ENCODE results near the gene SLCO6A1. TPM values are rescaled to one million over a fixed set of nuclear protein-coding genes. Genes with fewer than 3 reads are reported as not detected.

Gene SLCO6A1
- total RNA-seq, 1 experiment from 2014 or later = not detected

DNA sequence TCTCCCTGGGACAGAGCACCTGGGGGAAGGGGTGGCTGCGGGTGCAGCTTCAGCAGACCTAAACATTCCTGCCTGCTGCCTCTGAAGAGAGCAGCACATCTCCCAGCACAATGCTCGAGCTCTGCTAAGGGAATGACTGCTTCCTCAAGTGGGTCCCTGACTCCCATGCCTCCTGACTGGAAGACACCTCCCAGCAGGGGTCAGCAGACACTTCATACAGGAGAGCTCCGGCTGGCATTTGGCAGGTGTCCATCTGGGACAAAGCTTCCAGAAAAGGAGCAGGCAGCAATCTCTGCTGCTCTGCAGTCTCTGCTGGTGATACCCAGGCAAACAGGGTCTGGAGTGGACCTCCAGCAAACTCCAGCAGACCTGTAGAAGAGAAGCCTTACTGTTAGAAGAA, 77.2 kb downstream of the SLCO6A1 start:
- Mint-ChIP-seq H3K4me1 (ENCODE audit: insufficient read depth, unreplicated experiment) (no peaks in the 10 kb centered on the region), H3K36me3 (ENCODE audit: insufficient read depth, unreplicated experiment) (no peaks in the 10 kb centered on the region), H3K9me3 (ENCODE audit: unreplicated experiment) (peaks cover 15% of the 10 kb centered on the region), H3K27me3 (ENCODE audit: insufficient read depth, unreplicated experiment) (no peaks in the 10 kb centered on the region), H3K4me3 (ENCODE audit: unreplicated experiment) (no peak overlapping the region), H3K27ac (ENCODE audit: low read depth, unreplicated experiment) (no peak overlapping the region)
- peak; percentile 48 for DNase-seq (ENCODE audit: unreplicated experiment)
- ChIA-PET CTCF (interaction anchor here (0.6 kb wide), 1 partner anchor 215 kb away, joined by 3 read pairs; no protein-coding TSS in a partner anchor), POLR2A (no interaction called here)
- no TSS peak for BruUV-seq (replicated peaks)
- intact Hi-C loops (cut with micrococcal nuclease) = no loop called here
- TF ChIP-seq, protein P1, sequence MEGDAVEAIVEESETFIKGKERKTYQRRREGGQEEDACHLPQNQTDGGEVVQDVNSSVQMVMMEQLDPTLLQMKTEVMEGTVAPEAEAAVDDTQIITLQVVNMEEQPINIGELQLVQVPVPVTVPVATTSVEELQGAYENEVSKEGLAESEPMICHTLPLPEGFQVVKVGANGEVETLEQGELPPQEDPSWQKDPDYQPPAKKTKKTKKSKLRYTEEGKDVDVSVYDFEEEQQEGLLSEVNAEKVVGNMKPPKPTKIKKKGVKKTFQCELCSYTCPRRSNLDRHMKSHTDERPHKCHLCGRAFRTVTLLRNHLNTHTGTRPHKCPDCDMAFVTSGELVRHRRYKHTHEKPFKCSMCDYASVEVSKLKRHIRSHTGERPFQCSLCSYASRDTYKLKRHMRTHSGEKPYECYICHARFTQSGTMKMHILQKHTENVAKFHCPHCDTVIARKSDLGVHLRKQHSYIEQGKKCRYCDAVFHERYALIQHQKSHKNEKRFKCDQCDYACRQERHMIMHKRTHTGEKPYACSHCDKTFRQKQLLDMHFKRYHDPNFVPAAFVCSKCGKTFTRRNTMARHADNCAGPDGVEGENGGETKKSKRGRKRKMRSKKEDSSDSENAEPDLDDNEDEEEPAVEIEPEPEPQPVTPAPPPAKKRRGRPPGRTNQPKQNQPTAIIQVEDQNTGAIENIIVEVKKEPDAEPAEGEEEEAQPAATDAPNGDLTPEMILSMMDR (IDR thresholded peaks at IDR 0.05; ENCODE audit: unreplicated experiment) = no peak

DNA sequence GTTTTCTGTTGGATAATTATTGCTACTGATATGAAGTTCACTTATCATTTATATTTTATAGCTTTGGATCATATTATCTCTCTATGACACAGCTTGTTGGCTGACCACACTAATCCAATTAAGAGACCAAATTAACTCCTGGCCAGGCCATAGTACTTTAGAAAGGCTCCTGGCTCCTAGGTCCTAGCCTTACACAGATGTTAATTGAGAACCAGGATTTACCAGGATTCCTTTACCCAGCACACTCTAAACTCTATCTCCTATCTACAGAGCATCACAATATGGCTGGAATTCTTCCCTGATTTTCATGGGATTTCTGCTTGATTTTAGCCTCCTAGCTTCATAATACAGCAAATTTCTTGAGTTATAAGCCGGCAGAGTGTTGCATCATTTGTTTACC, 80.3 kb downstream of the SLCO6A1 start:
- POLR2A ChIA-PET = no interaction called here
- H3K27ac Mint-ChIP-seq (ENCODE audit: low read depth, unreplicated experiment) = no peak overlapping the region
- no peaks in the 10 kb centered on the region for H3K27me3 Mint-ChIP-seq (ENCODE audit: insufficient read depth, unreplicated experiment)
- no peak overlapping the region for H3K4me3 Mint-ChIP-seq (ENCODE audit: unreplicated experiment)
- no peaks in the 10 kb centered on the region for H3K4me1 Mint-ChIP-seq (ENCODE audit: insufficient read depth, unreplicated experiment)
- no peaks in the 10 kb centered on the region for H3K9me3 Mint-ChIP-seq (ENCODE audit: unreplicated experiment)
- BruUV-seq (replicated peaks) = no TSS peak
- intact Hi-C loops (cut with micrococcal nuclease) = no loop called here
- no peak for DNase-seq (ENCODE audit: unreplicated experiment)
- CTCF ChIA-PET = interaction anchor here (1.4 to 1.5 kb wide), 2 partner anchors 16 to 92 kb away, joined by 3 to 5 read pairs; no protein-coding TSS in a partner anchor
- H3K36me3 Mint-ChIP-seq (ENCODE audit: insufficient read depth, unreplicated experiment) = no peaks in the 10 kb centered on the region
- TF ChIP-seq, protein P1 (IDR thresholded peaks at IDR 0.05; ENCODE audit: unreplicated experiment) = no peak

DNA sequence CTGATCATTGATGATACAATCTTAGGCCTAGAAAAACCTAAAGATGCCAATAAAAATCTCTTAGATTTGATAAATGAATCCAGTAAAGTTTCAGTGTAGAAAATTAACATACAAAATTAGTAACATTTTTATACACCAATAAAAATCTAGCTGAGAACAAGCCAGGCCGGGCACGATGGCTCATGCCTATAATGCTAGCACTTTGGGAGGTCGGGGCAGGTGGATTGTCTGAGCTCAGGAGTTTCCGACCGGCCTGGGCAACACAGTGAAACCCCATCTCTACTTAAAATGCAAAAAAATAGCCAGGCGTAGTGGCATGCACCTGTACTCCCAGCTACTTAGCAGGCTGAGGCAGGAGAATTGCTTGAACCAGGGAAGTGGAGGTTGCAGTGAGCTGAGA, 84.4 kb downstream of the SLCO6A1 start:
- ChIA-PET POLR2A (no interaction called here), CTCF (no interaction called here)
- Mint-ChIP-seq H3K36me3 (ENCODE audit: insufficient read depth, unreplicated experiment) (no peaks in the 10 kb centered on the region), H3K4me1 (ENCODE audit: insufficient read depth, unreplicated experiment) (no peaks in the 10 kb centered on the region), H3K27ac (ENCODE audit: low read depth, unreplicated experiment) (no peak overlapping the region), H3K4me3 (ENCODE audit: unreplicated experiment) (no peak overlapping the region), H3K27me3 (ENCODE audit: insufficient read depth, unreplicated experiment) (peaks cover 17% of the 10 kb centered on the region), H3K9me3 (ENCODE audit: unreplicated experiment) (no peaks in the 10 kb centered on the region)
- intact Hi-C loops (cut with micrococcal nuclease) = no loop called here
- DNase-seq (ENCODE audit: unreplicated experiment) = no peak
- BruUV-seq (replicated peaks) = no TSS peak
- TF ChIP-seq, protein P1 (IDR thresholded peaks at IDR 0.05; ENCODE audit: unreplicated experiment) = no peak

DNA sequence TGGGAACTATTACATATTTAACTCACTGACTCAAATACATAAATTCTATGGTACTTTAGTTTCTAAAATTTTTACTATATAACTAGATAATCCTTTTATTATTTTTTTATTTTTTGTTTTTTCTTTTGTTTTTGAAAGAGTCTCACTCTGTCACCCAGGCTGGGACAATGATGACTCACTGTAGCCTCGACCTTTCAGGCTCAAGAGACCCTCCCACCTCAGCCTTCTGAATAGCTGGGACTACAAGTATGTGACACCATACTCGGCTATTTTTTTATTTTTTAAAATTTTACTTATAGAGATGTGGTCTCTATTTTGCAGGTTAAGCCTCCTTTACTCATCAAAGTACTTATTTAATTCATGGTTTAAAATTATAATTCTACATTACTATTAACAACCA, 110.6 kb downstream of the SLCO6A1 start:
- DNase-seq (ENCODE audit: unreplicated experiment) = no peak
- no peaks in the 10 kb centered on the region for H3K9me3 Mint-ChIP-seq (ENCODE audit: unreplicated experiment)
- no peak overlapping the region for H3K4me3 Mint-ChIP-seq (ENCODE audit: unreplicated experiment)
- H3K27me3 Mint-ChIP-seq (ENCODE audit: insufficient read depth, unreplicated experiment) = peaks cover 21% of the 10 kb centered on the region
- TF ChIP-seq, protein P1 (IDR thresholded peaks at IDR 0.05; ENCODE audit: unreplicated experiment) = no peak
- intact Hi-C loops (cut with micrococcal nuclease) = no loop called here
- H3K36me3 Mint-ChIP-seq (ENCODE audit: insufficient read depth, unreplicated experiment) = no peaks in the 10 kb centered on the region
- no peak overlapping the region for H3K27ac Mint-ChIP-seq (ENCODE audit: low read depth, unreplicated experiment)
- no peaks in the 10 kb centered on the region for H3K4me1 Mint-ChIP-seq (ENCODE audit: insufficient read depth, unreplicated experiment)
- ChIA-PET POLR2A (no interaction called here), CTCF (interaction anchor here (1.1 kb wide), 1 partner anchor 11 kb away, joined by 3 read pairs; no protein-coding TSS in a partner anchor)
- no TSS peak for BruUV-seq (replicated peaks)
